Raji (cell line): ENCODE data around the gene APOBEC2.

Experiments
- POLR2A ChIP-seq: IDR thresholded peaks from 2 replicates; pipeline ENCODE4 v1.6.1; 2011; ENCODE audit warnings: low read depth, low read length, control low read depth; ENCODE audit not compliant: insufficient read depth

Gene APOBEC2

DNA sequence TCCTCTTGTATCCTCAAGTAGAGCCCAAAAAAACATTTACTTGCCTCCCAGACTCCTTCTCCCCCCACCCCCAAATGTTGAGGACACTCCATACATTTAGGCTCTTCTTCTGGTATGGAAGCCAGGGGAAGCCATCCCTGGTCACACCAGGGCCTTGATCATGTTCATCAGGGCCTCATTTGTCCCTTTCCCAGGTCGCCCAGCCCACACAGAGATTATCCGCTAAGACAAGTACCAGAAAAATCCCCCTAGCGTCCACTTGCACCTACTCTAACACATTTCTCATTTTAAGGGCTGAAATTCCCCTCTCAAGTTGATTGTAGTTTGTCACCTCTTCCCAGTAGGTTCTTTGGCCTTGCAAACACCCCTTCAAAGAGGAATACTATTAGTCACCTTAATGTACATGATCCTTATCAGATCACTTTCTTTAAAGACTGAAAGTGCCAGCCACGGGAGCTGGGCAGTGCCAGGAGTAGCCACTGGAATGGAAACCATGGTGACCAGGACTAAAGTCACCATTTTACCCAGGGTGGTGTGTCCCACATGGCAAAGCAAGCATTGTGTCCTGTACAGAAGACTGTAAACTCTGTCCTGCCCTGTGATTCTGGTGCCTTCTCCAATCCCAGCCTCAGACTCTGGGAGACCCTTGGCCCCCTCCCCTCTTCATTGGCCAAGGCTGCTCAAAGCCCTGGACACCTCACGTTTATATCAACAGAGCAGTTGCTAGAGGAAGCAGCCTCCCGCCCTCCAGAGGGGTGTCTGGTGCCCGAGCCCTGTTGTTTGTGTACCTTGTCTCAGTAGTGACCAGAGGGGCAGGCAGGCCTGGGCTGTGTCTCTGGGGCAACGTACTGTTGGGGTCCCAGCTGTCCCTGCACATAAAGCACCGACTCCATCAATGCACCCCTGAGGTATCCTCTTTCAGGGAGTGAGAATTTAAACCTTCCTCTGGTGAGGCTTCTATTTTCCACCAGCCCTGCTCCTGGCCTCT lies 5.0 kb upstream of the APOBEC2 start:
- no peak for TF ChIP-seq POLR2A

- no peak for TF ChIP-seq POLR2A
Observed at GRCh38 chr6:41049521-41049920, 3.5 kb upstream of the APOBEC2 start.

DNA sequence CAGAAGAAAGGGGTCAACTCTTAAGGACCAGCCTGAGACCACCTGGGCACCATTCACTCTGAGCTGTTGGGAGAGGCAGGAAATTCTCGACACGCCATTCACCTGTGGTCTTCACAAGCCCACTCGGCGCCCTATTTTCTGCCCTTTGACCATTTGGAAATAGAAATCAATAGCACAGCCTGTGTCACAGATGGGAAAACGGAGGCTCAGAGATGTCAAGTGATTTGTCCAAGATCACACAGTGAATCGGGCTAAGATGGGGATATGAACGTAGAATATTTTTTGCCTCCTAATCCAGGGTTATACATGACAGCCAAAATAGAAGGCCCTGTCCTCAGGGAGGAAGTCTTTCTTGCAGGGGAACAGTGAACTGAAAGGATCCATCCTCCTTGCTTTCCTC lies 3.0 kb upstream of the APOBEC2 start:
- no peak for TF ChIP-seq POLR2A

- no peak for TF ChIP-seq POLR2A
Observed at GRCh38 chr6:41050536-41050935, 2.5 kb upstream of the APOBEC2 start.

DNA sequence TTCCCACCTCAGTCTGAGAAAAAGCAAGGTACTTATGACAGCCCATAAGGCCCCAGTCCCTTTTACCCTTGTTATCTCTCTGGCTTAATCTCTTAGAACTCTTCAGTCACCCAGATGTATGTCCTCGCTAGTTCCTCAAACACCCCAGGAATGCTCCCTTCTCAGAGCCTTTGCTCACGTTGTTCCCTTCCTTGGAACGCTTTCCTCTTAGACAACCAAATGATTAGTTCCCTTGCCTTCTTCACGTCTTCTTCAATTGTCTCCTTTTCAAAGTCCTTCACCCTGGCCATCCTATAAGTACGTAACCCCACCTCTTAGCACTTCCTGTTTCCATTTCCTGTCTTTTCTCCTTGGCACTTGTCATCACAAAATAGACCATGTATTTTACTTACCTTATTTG lies 1.1 kb upstream of the APOBEC2 start:
- TF ChIP-seq POLR2A = no peak

DNA sequence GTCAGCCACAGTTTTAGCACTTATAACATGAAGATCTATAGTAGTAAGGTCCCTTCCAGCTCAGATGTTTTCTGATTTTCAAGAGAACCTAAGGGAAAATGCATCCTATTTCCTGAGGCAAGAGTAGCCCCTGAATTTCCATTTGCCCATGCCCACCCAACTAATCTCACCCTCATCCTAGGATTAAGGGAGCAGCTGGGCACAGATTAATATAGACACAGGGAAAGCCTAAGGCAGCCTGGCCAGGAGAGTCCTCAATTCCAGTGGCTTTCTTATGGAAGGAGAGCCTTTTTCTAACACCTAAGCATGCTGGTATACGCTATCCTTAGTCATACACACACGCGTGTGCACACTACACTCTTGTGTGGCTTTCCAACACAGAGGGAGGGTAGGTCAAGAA lies 1.5 kb downstream of the APOBEC2 start:
- TF ChIP-seq POLR2A = no peak

DNA sequence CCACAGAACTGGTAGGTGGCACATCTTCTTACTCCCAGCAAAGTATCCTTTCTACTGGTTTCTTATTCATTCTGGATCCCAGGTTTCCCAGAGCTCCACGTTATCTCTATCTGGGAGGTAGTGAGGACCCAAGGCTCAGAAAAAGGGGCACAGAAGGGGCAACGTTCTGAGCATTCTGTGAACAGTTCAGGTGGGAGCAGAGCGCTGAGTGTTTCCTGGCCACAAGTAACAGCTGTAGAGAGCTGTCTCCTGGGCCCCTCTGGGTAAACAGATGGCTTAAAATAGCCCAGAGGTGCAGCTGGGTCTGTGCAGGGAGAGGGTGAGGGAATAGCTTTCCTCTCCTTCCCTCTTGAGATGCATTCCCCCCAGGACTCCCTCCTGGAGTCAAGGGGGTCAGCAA lies 2.1 kb downstream of the APOBEC2 start:
- no peak for TF ChIP-seq POLR2A

GRCh38 chr6:41056768-41057490 lies 3.9 kb downstream of the APOBEC2 start:
- no peak for TF ChIP-seq POLR2A

GRCh38 chr6:41058783-41059181 lies 5.8 kb downstream of the APOBEC2 start:
- TF ChIP-seq POLR2A = no peak

GRCh38 chr6:41059556-41059955 lies 6.6 kb downstream of the APOBEC2 start:
- no peak for TF ChIP-seq POLR2A

DNA sequence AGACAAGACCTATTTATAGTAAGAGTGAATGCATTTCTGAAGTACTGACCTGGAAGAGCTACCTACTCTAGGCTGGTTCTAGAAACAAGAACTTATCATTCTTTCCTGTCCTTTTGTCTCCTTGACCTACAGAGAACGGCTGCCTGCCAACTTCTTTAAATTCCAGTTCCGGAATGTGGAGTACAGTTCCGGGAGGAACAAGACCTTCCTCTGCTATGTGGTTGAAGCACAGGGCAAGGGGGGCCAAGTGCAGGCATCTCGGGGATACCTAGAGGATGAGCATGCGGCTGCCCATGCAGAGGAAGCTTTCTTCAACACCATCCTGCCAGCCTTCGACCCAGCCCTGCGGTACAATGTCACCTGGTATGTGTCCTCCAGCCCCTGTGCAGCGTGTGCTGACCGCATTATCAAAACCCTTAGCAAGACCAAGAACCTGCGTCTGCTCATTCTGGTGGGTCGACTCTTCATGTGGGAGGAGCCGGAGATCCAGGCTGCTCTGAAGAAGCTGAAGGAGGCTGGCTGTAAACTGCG lies 8.3 kb downstream of the APOBEC2 start:
- no peak for TF ChIP-seq POLR2A

GRCh38 chr6:41062056-41062455 lies 9.1 kb downstream of the APOBEC2 start:
- TF ChIP-seq POLR2A = no peak

DNA sequence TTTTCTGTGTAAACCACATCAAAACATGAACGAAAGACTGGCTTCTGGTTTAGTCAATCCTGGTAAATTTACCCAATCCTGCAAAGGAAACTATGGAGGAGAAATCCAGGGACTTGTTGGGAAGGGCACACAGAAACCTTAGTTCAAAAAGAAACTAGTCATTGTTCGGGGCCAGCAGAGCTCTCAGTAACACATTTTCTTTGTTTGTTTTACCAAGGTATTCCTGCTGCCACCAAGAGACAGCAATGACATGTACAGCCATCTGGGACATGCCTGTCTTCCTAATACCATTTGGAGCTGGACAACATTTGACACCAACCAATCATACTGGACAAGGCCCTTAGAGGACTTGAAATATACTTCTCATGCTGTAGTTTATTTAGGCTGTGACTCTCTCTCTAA lies 10.9 kb downstream of the APOBEC2 start:
- no peak for TF ChIP-seq POLR2A

- no peak for TF ChIP-seq POLR2A
Observed at GRCh38 chr6:41064841-41065240, 11.8 kb downstream of the APOBEC2 start.

- no peak for TF ChIP-seq POLR2A
Observed at GRCh38 chr6:41065550-41066026, 12.6 kb downstream of the APOBEC2 start.

DNA sequence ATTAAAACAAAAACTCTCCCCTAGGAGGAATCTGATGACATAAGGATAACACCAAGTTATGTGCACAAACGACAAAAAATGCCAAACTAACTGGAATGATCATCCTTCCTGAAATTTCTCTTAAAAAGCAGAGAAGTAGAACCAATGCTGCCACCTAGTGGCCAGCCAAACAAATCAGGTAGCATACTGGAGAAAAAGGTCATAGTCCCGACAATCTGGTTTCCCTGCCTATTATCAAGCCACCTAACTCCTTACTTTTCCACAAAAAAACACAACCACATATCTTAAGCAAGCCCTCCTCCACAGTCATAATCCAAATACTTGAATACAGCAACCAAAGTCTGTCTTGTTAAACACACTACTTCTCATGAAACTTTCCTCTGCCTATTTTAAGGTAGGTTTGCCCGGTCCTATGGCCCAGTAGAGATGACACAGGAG lies 13.9 kb downstream of the APOBEC2 start:
- TF ChIP-seq POLR2A = no peak
